GM19238 (cell line): ENCODE measurements around the gene JMJD8.

Experiments
- DNase-seq: peaks from one replicate; pipeline ENCODE4 v3.0.0; 2011; ENCODE audit warnings: low spot score; ENCODE audit not compliant: insufficient read length

Gene JMJD8

GRCh38 chr16:662095-662494 lies 22.0 kb downstream of the JMJD8 start:
- no peak for DNase-seq

- no peak for DNase-seq
Observed at GRCh38 chr16:661184-661821, 22.8 kb downstream of the JMJD8 start.

GRCh38 chr16:660459-661183 lies 23.5 kb downstream of the JMJD8 start:
- DNase-seq: peak; percentile 93

- DNase-seq: no peak
Observed at GRCh38 chr16:660132-660458, 24.0 kb downstream of the JMJD8 start.

- no peak for DNase-seq
Observed at GRCh38 chr16:659618-660017, 24.5 kb downstream of the JMJD8 start.

- DNase-seq: no peak
Observed at GRCh38 chr16:658679-659571, 25.2 kb downstream of the JMJD8 start.

GRCh38 chr16:657487-657886 lies 26.6 kb downstream of the JMJD8 start:
- DNase-seq: no peak

GRCh38 chr16:654034-654433 lies 30.1 kb downstream of the JMJD8 start:
- DNase-seq: no peak

GRCh38 chr16:652454-653305 lies 31.5 kb downstream of the JMJD8 start:
- DNase-seq: no peak

GRCh38 chr16:651844-652243 lies 32.3 kb downstream of the JMJD8 start:
- no peak for DNase-seq

GRCh38 chr16:649631-650030 lies 34.5 kb downstream of the JMJD8 start:
- peak; percentile 63 for DNase-seq

GRCh38 chr16:648781-649589 lies 35.1 kb downstream of the JMJD8 start, which contains the start of gene WDR90:
Gene WDR90, plus strand, starts transcription at chr16:649365. Its CDS starts 52 bp downstream, at chr16:649417.
- peak; percentile 100 for DNase-seq

- DNase-seq: no peak
Observed at GRCh38 chr16:648071-648780, 35.9 kb downstream of the JMJD8 start.

- no peak for DNase-seq
Observed at GRCh38 chr16:647173-647902, 36.8 kb downstream of the JMJD8 start.

GRCh38 chr16:646679-647172 lies 37.4 kb downstream of the JMJD8 start:
- no peak for DNase-seq

- no peak for DNase-seq
Observed at GRCh38 chr16:645852-646678, 38.1 kb downstream of the JMJD8 start.

- no peak for DNase-seq
Observed at GRCh38 chr16:644556-644955, 39.6 kb downstream of the JMJD8 start.

GRCh38 chr16:643050-643368 lies 41.1 kb downstream of the JMJD8 start:
- DNase-seq: no peak
